ENCODE data around the gene OGFOD1.
"Not testable (repeated sequence)": the region's sequence is repeated elsewhere in the genome, so short reads cannot be mapped to it uniquely, and the experiment has no call there.

DNA sequence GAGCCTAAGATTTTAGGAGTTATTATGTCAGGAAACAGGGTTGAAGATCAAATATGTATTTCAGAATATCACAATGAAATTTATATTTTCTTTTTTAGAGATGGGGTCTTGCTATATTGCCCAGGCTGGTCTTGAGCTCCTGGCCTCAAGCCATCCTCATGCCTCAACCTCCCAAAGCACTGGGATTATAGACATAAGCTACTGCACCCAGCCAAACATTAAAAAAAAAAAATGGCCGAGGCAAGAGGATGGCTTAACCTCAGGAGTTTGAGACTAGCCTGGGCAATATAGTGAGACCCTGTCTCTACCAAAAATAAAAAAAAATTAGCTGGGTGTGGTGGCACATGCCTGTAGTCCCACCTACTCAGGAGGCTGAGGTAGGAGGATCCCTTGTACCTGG lies 37.5 kb downstream of the OGFOD1 start:
- TF ChIP-seq, protein P1, sequence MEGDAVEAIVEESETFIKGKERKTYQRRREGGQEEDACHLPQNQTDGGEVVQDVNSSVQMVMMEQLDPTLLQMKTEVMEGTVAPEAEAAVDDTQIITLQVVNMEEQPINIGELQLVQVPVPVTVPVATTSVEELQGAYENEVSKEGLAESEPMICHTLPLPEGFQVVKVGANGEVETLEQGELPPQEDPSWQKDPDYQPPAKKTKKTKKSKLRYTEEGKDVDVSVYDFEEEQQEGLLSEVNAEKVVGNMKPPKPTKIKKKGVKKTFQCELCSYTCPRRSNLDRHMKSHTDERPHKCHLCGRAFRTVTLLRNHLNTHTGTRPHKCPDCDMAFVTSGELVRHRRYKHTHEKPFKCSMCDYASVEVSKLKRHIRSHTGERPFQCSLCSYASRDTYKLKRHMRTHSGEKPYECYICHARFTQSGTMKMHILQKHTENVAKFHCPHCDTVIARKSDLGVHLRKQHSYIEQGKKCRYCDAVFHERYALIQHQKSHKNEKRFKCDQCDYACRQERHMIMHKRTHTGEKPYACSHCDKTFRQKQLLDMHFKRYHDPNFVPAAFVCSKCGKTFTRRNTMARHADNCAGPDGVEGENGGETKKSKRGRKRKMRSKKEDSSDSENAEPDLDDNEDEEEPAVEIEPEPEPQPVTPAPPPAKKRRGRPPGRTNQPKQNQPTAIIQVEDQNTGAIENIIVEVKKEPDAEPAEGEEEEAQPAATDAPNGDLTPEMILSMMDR (conservative IDR thresholded peaks at IDR 0.05; ENCODE audit: low read length), result not testable (repeated sequence)
- not testable (repeated sequence) for TF ChIP-seq EZH2phosphoT487 (IDR thresholded peaks at IDR 0.05; ENCODE audit: borderline replicate concordance)

All from Loucy (cell line).